ENCODE measurements around the gene MAG.

DNA sequence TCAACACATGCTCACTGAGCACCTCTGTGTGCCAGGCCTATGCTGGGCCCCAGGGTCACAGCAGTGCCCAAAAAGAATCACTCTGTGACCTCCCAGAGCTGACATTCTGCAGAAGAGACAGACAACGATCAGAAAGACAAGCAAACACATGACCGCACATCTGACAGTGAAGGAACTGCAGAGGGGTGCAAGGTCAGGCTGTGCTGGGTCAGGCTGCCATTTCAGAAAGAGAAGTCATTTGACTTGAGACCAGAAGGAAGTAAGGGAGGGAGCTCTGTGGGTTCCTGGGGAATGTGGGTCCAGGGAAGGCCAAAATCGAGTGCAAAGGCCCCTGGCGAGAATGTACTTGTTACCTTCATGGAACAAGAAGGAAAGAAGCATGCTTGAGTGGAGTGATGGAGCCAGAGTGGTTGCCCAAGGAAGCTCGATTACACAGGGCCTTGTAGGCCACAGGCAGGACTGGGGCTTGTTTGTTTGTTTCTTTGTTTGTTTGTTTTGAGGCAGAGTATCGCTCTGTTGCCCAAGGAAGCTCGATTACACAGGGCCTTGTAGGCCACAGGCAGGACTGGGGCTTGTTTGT is 25.6 kb downstream of the MAG start:
- TF ChIP-seq POLR2A (IDR thresholded peaks at IDR 0.05): no peak
- TF ChIP-seq, protein P1, sequence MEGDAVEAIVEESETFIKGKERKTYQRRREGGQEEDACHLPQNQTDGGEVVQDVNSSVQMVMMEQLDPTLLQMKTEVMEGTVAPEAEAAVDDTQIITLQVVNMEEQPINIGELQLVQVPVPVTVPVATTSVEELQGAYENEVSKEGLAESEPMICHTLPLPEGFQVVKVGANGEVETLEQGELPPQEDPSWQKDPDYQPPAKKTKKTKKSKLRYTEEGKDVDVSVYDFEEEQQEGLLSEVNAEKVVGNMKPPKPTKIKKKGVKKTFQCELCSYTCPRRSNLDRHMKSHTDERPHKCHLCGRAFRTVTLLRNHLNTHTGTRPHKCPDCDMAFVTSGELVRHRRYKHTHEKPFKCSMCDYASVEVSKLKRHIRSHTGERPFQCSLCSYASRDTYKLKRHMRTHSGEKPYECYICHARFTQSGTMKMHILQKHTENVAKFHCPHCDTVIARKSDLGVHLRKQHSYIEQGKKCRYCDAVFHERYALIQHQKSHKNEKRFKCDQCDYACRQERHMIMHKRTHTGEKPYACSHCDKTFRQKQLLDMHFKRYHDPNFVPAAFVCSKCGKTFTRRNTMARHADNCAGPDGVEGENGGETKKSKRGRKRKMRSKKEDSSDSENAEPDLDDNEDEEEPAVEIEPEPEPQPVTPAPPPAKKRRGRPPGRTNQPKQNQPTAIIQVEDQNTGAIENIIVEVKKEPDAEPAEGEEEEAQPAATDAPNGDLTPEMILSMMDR (IDR thresholded peaks at IDR 0.05): no peak
